ENCODE data around the gene HSF5. TPM values are rescaled to one million over a fixed set of nuclear protein-coding genes. Genes with fewer than 3 reads are reported as not detected.

Gene HSF5
- total and polyA plus RNA-seq, 2 of the 13 experiments (the other 11 are each of a cell fraction or from before 2014, with no cell fraction given), result not detected

DNA sequence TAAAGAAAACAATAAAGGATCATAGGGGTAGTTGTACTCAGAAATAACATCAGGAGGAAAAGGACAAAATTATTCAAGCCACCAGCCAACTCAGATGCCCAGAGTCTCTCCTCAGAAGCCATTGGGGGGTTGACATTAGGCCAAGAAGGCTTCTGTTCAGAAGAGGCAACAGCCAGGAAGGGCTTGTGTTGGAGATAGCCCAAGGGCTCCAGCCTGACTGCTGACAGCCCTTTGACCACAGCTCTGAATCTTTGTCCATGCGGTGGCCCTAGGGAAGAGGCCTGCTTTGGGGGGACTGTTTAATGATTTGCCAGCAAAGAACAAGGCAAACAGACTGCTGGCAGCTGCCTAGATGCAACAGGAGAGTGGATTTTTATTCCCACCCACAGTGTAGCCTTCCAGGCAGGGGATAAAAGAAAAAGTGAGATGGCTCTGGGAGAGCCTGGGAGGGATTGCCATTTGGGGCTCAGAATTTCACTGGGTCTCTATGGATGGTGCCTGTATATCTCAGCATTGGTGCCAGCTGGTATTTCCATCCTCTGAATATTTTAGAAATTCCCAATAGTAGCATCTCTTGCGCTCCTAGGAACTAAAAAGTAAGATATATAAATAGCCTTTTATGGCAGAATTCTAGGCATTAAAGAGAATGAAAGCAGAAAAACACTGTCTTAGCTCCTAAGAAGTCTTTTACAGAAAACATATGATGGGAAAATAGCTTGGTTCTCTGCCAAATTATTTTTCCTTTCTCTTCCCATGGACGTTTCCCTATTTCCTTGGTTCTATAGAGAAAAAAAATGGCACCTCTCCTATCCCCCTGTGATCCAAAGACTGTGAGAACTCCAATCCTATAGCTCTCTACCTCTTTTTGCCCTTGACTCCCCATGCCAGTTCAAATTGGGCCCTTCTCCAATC lies 106.8 kb downstream of the HSF5 start (continued):
- TF ChIP-seq STAT5B (CRISPR knock-in tag; IDR thresholded peaks at IDR 0.05) (no peak), ZNF777 (CRISPR knock-in tag; IDR thresholded peaks at IDR 0.05) (peak; percentile 34), PAF1 (CRISPR knock-in tag; IDR thresholded peaks at IDR 0.05) (no peak), KDM2A (CRISPR knock-in tag; IDR thresholded peaks at IDR 0.05; ENCODE audit: borderline replicate concordance, low read depth) (peak; percentile 79; the same call in 1 of the 2 replicates), ZNF569 (CRISPR knock-in tag; IDR thresholded peaks at IDR 0.05; ENCODE audit: borderline replicate concordance) (0 out of 2 replicates have a peak, but pooled peaks have one; percentile 34), ELF4 (CRISPR knock-in tag; IDR thresholded peaks at IDR 0.05; ENCODE audit: borderline replicate concordance) (peak; percentile 67; the same call in 1 of the 2 replicates), RAD51 (IDR thresholded peaks at IDR 0.05; ENCODE audit: borderline replicate concordance) (no peak), HOXD1 (CRISPR knock-in tag; IDR thresholded peaks at IDR 0.05) (peak; percentile 88), PITX1 (CRISPR knock-in tag; IDR thresholded peaks at IDR 0.05) (peak; percentile 93), ZFX (CRISPR knock-in tag; IDR thresholded peaks at IDR 0.05; ENCODE audit: low read depth) (peak; percentile 87), PRDM15 (CRISPR knock-in tag; IDR thresholded peaks at IDR 0.05) (peak; percentile 97), STAG1 (CRISPR knock-in tag; IDR thresholded peaks at IDR 0.05) (peak; percentile 45), MBNL3 (CRISPR knock-in tag; conservative IDR thresholded peaks at IDR 0.05) (no peak), PHF8 (CRISPR knock-in tag; IDR thresholded peaks at IDR 0.05) (peak; percentile 50; the same call in 1 of the 2 replicates), PLRG1 (conservative IDR thresholded peaks at IDR 0.05) (no peak), SMC3 (IDR thresholded peaks at IDR 0.05; ENCODE audit: low read length) (peak; percentile 64), FOXA1 (IDR thresholded peaks at IDR 0.05) (no peak), FOXA1 (CRISPR knock-in tag; IDR thresholded peaks at IDR 0.05) (peak; percentile 71), ZNF790 (CRISPR knock-in tag; IDR thresholded peaks at IDR 0.05; ENCODE audit: borderline replicate concordance) (no peak), MIER3 (CRISPR knock-in tag; IDR thresholded peaks at IDR 0.05; ENCODE audit: borderline replicate concordance) (peak; percentile 89; the same call in 1 of the 2 replicates)
- TF ChIP-seq, protein P1, sequence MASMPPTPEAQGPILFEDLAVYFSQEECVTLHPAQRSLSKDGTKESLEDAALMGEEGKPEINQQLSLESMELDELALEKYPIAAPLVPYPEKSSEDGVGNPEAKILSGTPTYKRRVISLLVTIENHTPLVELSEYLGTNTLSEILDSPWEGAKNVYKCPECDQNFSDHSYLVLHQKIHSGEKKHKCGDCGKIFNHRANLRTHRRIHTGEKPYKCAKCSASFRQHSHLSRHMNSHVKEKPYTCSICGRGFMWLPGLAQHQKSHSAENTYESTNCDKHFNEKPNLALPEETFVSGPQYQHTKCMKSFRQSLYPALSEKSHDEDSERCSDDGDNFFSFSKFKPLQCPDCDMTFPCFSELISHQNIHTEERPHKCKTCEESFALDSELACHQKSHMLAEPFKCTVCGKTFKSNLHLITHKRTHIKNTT (CRISPR knock-in tag; IDR thresholded peaks at IDR 0.05), result no peak
- TF ChIP-seq, protein P2, sequence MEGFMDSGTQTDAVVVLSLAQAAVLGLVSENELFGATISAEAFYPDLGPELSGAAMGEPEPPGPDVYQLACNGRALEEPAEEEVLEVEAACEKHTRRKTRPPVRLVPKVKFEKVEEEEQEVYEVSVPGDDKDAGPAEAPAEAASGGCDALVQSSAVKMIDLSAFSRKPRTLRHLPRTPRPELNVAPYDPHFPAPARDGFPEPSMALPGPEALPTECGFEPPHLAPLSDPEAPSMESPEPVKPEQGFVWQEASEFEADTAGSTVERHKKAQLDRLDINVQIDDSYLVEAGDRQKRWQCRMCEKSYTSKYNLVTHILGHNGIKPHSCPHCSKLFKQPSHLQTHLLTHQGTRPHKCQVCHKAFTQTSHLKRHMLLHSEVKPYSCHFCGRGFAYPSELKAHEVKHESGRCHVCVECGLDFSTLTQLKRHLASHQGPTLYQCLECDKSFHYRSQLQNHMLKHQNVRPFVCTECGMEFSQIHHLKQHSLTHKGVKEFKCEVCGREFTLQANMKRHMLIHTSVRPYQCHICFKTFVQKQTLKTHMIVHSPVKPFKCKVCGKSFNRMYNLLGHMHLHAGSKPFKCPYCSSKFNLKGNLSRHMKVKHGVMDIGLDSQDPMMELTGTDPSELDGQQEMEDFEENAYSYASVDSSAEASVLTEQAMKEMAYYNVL (CRISPR knock-in tag; IDR thresholded peaks at IDR 0.05; ENCODE audit: borderline replicate concordance), result peak; percentile 95

All from HepG2 (cell line).